HG03139 (cell line): ENCODE data around the gene CC2D1A.
"Not testable (repeated sequence)": the region's sequence is repeated elsewhere in the genome, so short reads cannot be mapped to it uniquely, and the experiment has no call there.

Experiments
- ATAC-seq: cut with Tn5 transposase; IDR thresholded peaks from one replicate; pipeline ENCODE4 v1.9.1; 2021; ENCODE audit not compliant: unreplicated experiment

Gene CC2D1A

DNA sequence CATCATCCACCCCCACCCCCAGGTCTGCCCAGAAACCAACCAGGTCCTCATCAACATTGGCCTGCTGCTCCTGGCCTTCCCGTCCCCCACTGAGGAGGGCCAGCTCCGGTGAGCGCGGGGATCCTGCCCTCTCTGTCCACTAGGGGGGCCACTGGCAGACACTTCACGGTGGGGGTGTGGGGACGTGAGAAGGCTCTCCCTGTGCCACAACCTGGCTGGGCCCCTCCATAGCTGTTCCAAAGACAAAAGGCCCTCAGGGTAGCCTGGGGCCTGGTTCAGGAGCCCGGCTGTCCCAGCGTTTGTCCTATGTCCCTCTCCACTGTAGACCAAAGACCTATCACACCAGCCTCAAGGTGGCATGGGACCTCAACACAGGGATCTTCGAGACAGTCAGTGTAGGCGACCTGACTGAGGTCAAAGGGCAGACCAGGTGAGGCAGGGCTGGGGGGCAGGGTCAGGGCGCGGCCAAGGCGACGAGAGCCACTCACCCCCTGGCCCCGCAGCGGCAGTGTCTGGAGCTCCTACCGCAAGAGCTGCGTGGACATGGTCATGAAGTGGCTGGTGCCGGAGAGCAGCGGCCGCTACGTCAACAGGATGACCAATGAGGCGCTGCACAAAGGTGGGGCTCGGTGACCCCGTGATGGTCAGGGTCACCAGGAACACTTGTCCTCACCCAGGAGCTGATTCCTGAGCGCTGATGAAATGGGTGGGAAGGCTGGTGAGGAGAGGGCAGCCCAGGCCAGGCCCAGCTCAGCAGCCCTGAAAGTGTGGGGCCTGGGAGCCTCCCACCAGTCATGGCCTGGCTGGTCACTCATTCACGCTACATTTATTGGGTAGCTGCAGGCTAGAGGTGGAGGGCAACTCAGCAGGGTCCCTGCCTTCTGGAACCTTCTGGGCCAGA lies 54.2 kb downstream of the CC2D1A start:
- ATAC-seq, result no peak

DNA sequence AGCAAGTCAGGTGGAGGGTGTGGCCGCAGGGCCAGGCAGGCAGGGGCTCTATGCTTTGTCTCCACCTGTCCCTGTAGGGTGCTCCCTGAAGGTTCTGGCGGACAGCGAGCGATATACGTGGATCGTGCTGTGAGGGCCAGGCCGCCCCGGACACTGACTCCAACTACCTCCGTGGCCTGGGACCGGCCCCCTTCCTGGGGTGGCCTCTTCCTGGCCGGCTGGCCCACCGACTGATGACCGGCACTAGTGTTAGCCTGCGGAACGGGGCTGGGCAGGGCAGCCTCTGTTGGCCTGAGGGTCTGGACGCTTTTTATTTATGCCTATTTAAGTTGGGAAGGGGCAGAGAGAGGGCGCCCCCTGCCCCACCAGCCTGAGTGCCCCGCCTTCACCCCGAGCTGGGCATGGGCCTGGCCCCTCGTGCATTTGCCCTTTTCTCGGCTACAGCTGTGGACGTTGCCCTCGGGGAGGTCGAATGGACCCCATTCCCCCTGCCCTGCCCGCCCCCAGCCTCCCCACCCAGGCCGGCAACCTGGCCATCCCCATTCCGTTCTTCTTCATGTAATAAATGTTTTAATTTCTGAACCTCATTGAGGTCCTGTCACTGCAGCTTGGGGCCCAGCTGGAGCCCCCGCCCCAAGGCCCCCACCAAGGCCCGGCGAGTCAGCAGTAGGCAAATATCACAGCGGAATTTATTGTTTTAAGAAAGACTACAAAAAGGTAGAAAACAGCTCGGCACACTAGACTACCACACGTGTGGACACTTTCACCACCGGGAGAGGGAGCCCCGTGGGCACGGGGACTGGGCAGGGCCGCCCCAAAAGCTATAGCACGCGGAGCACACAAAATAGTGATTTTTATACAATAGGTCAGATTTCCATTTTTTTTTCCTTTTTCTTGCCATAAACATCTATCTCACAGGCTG lies 55.1 kb downstream of the CC2D1A start:
- no peak for ATAC-seq

DNA sequence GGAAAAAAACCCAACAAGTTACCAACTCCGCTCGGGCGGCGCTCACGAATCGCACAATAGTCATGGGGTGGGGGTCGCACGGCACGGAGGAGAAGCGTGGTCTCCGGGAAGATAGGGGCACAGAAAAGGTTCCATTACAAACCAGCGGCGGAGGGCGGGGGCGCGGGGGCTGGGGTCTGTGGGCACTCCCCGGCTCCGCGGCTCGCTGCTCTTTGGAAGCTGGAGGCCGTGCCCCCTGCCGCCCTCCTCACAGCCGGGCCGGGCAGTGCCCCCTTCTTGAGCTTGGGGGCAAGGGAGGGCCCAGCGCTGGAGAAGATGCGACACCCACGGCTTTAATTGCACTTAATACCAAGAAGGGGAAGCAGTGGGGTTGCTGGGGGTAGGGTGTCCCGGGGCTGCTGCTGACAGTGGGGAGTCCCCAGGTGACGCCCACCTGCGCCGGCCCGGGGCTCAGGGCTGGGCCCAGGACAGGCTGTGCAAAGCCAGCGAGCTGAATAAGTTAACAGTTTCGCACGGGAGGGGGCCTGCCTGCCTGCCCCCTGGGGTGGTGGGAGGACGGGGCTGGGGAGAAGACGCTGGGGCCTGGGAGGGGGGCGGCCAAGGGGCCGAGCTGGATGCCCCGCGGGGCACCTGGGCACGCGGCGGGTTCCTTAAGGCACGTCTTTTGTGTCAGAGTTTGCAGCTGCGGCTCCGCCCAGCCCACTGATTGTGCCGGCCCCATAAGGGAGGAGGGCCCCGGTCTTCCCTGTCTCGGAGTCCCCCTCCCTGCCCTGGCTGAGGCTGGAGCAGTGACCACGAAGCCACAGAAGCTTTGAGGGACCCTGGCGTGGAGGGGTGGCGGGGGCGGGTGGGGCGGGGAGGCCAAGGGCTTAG lies 56.1 kb downstream of the CC2D1A start:
- no peak for ATAC-seq

DNA sequence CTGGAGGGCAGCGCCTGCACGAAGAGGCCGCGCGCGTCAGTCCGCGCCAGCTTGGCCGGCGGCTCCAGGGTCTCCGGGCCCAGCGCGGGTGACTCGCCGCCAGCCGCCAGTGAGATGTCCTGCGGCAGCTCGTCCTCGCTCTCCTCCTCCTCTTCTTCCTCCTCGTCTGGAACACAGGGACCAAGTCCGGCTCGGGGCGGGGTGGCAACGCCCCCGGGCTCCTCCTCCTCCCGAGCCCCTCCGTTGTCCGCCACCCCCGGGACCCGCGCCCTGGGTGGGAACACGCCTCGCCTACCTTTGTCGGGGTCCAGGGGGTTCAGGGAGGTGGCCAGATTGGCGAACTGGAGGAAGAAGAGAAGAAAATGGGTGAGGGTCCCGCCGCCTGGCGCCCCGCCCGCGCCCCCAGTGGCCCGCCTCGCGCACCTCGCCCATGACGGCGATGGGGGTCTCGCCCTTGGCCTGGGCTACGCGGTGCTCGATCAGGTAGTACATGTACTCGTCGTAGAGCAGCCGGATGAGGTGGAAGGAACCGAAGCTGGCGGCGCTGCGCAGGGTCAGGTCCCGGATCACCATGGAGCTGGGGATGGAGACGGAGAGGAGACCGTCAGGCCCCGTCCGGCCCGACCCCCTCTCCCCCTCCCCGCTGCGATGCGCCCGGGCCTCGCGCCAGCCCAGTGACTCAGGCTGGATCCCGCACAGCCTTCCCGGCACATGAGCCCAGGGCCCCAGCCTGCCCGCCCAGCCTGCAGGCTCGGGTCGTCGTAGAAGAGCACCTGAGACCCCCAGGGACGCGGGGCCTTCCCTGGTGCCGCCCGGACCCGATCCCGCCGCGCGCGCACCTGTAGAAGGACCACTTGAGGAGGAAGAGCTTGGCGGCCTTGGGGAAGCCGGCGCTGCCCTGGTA lies 57.0 kb downstream of the CC2D1A start:
- ATAC-seq, result no peak

DNA sequence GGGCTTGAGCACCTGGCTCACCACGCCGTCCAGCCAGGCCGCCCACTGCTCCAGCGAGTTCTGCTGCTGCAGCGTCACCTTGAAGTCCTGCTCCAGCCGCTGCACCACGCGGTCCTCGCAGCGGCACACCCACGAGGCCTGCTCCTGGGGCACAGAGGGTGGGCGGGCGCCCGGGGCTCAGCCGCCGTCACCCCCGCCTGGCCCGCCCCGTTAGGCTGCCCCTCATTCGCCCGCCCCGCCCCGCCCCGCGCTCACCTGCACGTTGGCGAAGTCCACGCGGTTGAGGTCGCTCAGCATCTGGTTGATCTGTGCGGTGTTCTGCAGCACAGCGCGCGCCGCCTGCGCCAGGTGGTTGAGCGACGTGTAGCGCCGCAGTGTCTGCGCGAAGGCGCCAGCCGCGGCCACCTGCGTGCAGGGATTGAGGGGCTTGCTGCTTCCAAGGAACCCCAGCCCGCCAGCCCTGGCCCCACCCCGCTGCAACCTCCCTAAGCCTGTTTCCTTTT lies 57.7 kb downstream of the CC2D1A start:
- ATAC-seq, result no peak

DNA sequence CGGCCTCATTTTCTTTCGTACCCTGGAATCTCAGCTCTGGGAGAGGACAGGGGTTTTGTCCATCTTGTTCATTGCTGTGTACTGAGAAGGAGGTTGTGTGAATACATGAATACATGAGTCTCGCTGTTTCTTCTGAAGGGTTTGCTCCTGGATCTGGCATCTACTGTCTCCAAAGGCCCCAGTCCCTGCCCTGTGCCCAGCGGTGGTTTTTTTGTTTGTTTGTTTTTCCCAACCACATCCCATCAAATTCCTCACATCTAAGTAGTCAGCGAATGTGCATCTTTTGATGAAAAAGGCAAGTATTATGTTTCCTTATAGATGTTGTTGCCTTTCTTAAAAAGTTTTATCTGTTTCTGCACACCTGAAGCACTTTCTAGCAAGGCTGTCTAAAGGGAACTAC lies 58.8 kb downstream of the CC2D1A start:
- ATAC-seq, result no peak

DNA sequence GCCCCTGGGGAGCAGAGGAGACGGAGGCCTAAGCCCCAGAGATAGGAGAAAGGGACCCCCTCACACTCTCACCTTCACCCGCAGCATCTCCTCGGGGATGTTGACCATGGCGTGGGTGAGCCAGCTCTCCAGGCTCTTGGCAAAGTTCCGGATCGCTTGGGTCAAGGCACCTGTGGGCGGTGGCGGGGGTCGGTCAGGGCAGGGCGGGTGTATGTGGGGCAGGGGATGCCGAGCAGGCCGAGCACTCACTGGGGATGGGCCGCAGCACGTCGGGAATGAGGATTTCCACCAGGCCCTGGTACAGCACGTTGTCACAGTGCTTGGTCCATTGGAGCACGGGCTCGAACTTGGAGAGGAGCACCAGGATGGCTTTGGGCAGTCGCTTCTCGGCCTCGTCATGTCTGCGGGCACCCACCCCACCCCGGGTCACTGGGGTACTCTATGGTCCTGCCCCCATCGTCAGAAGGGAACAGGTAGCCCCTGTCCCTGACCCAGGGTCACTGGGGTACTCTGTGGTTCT lies 59.4 kb downstream of the CC2D1A start:
- ATAC-seq, result no peak

DNA sequence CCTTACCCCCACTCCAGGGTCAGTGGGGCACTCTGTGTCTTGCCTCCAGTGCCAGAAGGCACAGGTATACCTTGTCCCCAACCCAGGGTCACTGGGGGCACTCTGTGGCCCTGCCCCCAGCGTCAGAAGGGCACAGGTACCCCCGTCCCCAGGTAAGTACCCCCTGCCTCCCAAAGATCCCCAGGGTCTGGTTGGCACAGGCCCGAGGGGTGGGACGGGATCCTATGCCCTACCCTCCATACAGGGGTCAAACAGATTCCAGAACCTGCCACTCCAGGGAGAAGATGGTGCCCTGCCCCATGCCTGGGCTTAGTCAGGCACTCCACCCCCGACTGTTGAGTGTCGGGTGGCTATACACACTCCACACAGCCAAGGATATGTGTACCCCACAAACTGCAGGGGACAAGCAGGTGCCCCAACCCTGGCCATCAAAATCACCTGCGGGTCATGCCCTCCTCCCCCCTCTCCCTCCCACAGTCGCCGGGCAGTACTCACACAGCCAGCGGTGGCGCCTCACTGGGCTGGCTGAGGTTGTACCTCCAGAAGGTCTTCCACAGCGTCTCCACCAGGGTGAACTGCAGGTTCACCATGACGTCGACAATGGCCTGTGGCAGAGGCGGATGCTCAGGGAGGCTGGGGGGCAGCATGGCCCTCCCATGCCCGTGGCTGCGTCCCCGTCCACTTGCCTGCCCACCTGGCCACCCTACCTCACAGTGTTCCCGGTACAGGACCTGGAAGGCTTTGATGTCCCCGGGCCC lies 60.1 kb downstream of the CC2D1A start:
- ATAC-seq, result no peak

DNA sequence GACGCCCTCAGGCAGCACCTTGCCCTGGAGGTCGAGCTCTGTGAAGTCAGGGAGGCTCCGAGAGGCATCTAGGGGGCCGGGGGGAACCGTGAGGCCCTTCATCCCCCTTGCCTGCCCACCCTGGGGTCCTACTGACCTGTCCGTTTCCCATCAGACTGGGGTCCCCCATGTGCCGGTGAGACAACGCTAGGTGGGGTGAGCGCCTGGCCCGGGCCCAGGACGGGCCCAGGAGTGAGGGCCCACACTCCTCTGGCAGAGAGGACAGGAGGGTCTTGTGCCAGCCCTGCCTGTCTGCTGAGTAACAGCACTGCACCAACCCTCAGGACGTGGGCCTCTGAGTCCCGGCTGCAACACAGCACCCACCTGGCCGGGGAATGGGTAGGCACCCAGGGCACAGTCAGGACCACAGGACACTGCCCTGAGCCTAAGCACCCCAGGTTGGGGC lies 60.7 kb downstream of the CC2D1A start:
- no peak for ATAC-seq

DNA sequence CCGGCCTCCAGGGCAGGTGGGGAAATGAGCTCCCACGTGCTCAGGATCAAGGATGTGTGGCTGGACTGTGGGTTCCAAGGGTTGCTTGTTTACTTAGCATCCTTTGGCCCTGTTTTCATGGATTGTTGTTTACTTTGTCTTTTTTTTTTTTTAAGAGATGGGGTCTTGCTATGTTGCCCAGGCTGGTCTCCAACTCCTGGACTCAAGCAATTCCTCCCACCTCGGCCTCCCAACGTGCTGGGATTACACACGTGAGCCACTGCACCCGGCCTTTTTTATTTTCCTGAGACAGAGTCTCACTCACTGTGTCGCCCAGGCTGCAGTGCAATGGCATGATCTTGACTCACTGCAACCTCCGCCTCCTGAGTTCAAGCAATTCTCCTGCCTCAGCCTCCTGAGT lies 61.2 kb downstream of the CC2D1A start:
- not testable (repeated sequence) for ATAC-seq

DNA sequence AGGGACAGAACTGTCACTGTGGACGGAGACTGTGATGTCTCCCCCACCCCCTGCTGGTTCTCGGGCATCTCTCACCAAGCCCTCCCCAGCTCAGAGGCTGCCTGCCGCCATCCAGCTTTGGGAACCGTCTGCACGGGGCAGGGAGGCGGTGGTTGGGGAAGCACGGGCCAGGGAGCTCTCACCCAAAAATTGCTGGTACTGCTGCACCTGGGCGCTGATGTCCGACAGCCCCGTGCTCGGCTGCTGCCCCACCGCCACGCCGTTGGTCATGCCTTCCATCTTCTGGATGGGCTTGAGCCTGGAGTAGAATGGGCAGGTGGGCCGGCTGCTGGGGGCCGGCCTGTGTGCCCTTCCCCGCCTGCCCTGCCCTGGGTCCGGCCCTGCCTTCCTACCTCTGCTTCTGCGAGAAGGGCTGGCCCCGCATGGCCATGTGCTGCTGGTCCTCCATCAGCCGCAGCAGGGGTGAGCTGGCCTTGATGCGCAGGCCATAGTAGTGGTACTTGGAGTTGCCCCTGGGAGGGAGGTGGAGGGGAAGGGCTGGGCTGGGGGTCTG lies 62.5 kb downstream of the CC2D1A start:
- no peak for ATAC-seq

DNA sequence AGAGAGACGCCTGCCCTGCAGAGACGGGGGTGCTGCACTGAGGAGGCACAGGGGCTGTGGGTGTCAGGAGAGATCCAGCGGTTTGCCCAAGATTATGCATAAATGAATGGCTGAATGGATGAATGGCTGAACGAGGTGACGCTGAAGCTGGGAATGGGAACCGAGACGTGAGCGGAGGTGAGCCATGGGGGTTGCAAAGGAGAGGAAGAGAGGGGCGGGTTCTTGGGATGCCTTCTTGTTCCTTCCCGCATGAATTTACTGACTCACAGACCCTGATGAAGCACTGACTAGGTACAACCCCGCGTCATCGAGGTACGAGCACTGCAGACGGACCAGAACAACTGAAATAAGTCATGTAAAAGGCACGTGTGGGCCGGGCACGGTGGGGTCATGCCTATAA lies 63.0 kb downstream of the CC2D1A start:
- no peak for ATAC-seq

DNA sequence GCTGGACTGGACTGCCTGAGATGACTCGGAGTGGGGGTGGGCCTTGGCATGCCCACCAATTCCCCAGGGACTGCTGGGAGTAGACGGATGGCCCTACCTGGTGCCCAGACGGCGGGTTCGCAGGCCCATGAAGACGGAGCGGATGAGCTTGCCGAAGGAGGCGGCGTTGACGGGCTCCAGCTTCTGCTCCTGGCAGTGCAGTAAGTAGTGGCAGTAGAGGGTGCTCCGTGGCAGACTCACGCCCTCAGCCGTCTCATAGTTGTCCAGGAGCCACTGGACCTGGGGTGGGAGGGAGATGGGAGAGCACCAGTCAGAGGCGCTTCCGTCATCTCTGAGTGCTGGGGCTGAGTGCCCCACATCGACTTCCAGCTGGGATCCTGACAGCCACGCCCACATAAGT lies 63.9 kb downstream of the CC2D1A start:
- no peak for ATAC-seq

DNA sequence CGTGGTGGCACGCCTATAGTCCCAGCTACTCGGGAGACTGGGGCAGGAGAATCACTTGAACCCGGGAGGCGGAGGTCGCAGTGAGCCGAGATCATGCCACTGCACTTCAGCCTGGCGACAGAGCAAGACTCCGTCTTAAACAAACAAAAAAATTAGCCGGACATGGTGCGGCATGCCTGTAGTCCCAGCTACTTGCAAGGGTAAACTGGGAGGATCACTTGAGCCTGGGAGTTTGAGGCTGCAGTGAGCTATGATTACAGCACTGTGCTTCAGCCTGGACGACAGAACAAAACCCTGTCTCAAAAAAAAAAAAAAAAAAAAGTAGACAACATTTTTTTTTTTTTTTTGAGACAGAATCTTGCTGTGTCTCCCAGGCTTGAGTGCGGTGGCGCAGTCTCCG lies 65.9 kb downstream of the CC2D1A start:
- ATAC-seq, result not testable (repeated sequence)

DNA sequence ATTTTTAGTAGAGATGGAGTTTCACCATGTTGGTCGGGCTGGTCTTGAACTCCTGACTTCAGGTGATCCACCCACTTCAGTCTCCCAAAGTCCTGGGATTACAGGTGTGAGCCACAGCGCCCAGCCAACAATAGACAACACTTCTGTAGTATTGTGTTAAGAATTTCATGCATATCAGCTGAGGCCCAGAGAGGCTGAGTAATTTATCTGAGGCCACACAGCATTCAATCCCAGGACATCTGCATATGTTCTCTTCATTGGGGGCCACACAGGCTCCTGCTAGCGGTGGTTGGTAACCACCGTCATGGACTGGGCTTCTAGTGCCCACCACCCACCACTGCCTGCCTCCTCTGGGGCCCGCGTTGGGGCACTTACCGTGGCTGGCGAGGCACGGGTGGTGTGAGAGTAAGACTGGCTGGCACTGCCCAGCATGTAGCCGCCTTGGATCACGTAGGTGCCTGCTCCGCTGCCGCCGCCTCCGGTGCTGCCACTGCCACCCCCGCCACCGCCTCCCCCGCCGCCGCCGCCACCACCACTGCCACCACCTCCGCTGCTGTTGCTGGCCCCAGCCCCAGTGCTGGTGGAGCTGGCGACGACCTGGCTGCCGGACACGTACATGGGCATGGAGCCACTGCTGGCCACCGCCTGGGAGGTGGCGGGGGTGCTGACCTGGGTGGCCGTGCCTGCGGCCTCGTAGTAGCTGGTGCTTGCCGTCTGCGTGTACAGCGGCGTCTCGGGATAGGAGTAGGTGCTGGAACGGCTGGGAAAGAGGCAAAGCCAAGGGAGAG lies 66.6 kb downstream of the CC2D1A start:
- no peak for ATAC-seq

DNA sequence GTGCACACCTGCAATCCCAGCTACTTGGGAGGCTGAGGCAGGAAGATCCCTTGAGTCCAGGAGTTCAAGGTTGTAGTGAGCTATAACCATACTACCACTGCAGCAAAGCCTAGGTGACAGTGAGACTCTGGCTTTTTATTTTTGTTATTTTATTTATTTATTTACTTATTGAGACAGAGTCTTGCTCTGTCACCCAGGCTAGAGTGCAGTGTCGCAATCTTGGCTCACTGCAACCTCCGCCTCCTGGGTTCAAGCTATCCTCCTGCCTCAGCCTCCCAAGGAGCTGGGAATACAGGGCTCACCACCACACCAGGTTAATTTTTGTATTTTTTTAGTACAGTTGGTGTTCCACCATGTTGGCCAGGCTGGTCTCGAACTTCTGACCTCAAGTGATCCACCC lies 67.5 kb downstream of the CC2D1A start:
- not testable (repeated sequence) for ATAC-seq

DNA sequence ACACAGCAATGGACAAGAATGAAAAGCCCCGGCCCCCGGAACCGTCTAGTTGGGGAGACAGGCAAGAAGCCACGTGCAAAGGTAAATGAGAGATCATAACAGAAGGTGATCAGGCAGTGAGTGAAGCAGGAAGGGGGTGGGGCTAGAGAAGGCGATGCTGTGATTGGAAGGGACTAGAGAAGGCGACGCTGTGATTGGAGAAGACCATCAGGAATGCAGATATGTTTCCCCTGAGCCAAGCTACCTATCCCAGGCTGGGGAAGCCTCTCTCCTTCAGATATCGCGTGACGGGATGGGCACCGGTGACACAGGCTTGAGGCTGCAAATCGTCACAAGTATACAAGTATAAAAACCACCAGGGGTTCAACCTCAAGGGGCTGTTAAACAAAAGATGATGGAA lies 68.1 kb downstream of the CC2D1A start:
- ATAC-seq, result no peak

DNA sequence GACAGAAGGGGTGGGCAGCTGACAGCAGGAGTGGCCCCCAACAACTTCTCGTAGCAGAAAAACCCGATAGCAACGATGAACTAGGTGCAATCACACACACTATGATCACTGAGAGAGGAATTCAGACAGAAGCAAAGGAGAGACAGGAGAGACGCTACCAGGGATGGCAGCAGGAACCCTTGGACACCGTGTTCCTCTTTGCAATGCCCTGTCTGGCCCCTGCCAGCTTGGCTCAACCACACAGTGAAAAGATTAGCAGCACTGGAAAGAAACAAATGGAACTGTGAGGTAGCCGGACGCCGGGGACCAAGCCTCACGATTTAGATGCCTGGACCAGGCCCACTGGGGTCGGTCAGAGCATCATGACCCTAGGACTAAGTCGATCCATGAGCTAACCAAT lies 69.9 kb downstream of the CC2D1A start:
- no peak for ATAC-seq
